Osteoblast (primary cell): ENCODE results near the gene VAX1. TPM values are rescaled to one million over a fixed set of nuclear protein-coding genes. Genes with fewer than 3 reads are reported as not detected.

ENCODE experiments used
- DNase-seq: peaks from one replicate; pipeline ENCODE4 v3.0.0; 2011; ENCODE audit warnings: low spot score, mixed read lengths; ENCODE audit not compliant: insufficient read length; ENCODE audit errors: missing footprints
- H2AFZ ChIP-seq: 2 replicates; pipeline ENCODE4 v1.6.0; 2011; ENCODE audit warnings: mild to moderate bottlenecking, low read length
- H3K27ac ChIP-seq: 2 replicates; pipeline ENCODE4 v1.5.1; 2011; ENCODE audit warnings: mild to moderate bottlenecking, low read depth, low read length, moderate library complexity
- H3K27me3 ChIP-seq: 2 replicates; pipeline ENCODE4 v1.6.0; 2012; ENCODE audit warnings: mild to moderate bottlenecking, control low read depth, inconsistent platforms, low read length, moderate library complexity; ENCODE audit not compliant: insufficient read depth
- H3K36me3 ChIP-seq: 2 replicates; pipeline ENCODE4 v1.5.1; 2011; ENCODE audit warnings: mild to moderate bottlenecking, low read length, control low read depth, moderate library complexity; ENCODE audit not compliant: insufficient read depth
- H3K4me1 ChIP-seq: 2 replicates; pipeline ENCODE4 v1.5.1; 2011; ENCODE audit warnings: mild to moderate bottlenecking, low read length, control low read depth, moderate library complexity; ENCODE audit not compliant: insufficient read depth
- H3K4me2 ChIP-seq: 2 replicates; pipeline ENCODE4 v1.6.0; 2011; ENCODE audit warnings: mild to moderate bottlenecking, low read length; ENCODE audit not compliant: insufficient read depth
- H3K4me3 ChIP-seq: fragments of 200-600 bp; sonication (generic); 3 replicates; pipeline ENCODE4 v1.5.1; 2012; ENCODE audit warnings: mild to moderate bottlenecking, low read length, inconsistent platforms; ENCODE audit not compliant: insufficient read depth
- H3K79me2 ChIP-seq: 2 replicates; pipeline ENCODE4 v1.6.0; 2012; ENCODE audit warnings: mild to moderate bottlenecking, low read length, control low read depth, inconsistent platforms; ENCODE audit not compliant: insufficient read depth
- H3K9me3 ChIP-seq: 2 replicates; pipeline ENCODE4 v1.5.1; 2011; ENCODE audit warnings: low read depth, low read length, control low read depth
- H4K20me1 ChIP-seq: 2 replicates; pipeline ENCODE4 v1.6.0; 2012; ENCODE audit warnings: mild to moderate bottlenecking, low read length, control low read depth; ENCODE audit not compliant: insufficient read depth
- CTCF ChIP-seq: IDR thresholded peaks from 2 replicates; pipeline ENCODE4 v1.5.1; 2011; ENCODE audit warnings: mild to moderate bottlenecking, low read depth, low read length, moderate library complexity; ENCODE audit errors: extremely low read depth
- total RNA-seq: library from RNA; depleted of rRNA; stranded (reverse); fragments of >200 nt; gene quantifications from 2 replicates; pipeline ENCODE4 v1.2.3, GENCODE V29; 2012

VAX1 gene
- total RNA-seq, 1 donor, result not detected

DNA sequence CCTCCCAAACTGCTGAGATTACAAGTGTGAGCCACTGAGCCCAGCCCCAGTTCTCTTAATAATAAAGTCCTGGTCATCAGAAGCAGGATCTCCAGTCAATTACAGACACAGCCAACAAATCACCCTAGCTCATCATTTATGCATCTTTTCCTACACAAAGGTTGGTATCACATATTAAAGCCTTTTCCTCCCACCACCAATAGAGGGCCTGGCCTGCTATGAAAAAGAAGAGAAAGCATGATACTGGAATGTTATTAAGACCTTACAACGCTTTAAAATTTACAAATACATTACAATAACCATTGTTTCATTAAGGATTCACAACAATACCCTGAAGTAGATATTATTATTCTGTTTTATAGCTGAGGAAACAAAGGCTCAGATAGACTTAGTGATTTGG lies 25.9 kb downstream of the VAX1 start:
- no peaks in the 10 kb centered on the region for H3K36me3 ChIP-seq
- TF ChIP-seq CTCF, result no peak
- H3K27me3 ChIP-seq, result no peaks in the 10 kb centered on the region
- no peaks in the 10 kb centered on the region for H3K79me2 ChIP-seq
- no peak overlapping the region for H3K4me2 ChIP-seq
- H3K4me1 ChIP-seq, result no peaks in the 10 kb centered on the region
- no peak for DNase-seq
- H4K20me1 ChIP-seq, result no peaks in the 10 kb centered on the region
- no peaks in the 10 kb centered on the region for H3K9me3 ChIP-seq
- no peak overlapping the region for H2AFZ ChIP-seq
- no peak overlapping the region for H3K27ac ChIP-seq
- H3K4me3 ChIP-seq, result no peak overlapping the region

GRCh38 chr10:117107238-117107637 lies 30.8 kb downstream of the VAX1 start:
- Histone ChIP-seq H3K9me3 (no peaks in the 10 kb centered on the region), H3K4me1 (no peaks in the 10 kb centered on the region), H4K20me1 (no peaks in the 10 kb centered on the region), H3K27ac (no peak overlapping the region), H3K4me2 (no peak overlapping the region), H2AFZ (no peak overlapping the region), H3K79me2 (no peaks in the 10 kb centered on the region), H3K4me3 (no peak overlapping the region), H3K27me3 (no peaks in the 10 kb centered on the region), H3K36me3 (no peaks in the 10 kb centered on the region)
- TF ChIP-seq CTCF, result no peak
- DNase-seq, result no peak

DNA sequence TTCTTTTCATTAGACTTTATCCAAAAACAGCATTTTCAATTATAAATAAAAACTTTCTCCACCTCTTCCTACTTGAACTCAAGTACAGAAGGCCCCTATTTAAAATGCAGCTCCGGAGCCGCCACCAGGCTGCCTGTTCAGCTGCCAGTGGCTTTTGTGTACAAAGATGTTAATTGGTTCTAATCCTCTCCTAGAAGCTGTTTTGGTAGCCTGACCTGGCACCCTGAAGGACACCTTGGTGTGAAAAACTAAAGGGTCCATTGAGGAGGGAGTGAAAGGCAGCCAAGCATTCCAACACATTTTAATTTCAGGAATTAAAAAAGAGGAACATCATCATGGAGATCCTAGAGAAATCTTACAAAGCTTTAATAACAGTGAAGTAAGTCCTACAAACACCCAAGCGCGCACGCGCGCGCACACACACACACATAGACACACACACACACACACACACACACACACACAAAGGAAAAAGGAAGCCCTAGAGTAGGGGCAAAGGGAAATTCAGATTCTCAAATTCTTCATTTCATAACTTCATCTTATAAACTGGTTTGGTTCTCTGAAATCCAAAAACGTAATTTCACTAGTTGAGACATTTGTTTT lies 41.4 kb downstream of the VAX1 start:
- no peaks in the 10 kb centered on the region for H3K36me3 ChIP-seq
- H3K79me2 ChIP-seq, result no peaks in the 10 kb centered on the region
- no peak overlapping the region for H3K4me2 ChIP-seq
- no peak overlapping the region for H3K27ac ChIP-seq
- no peaks in the 10 kb centered on the region for H4K20me1 ChIP-seq
- H2AFZ ChIP-seq, result no peak overlapping the region
- no peaks in the 10 kb centered on the region for H3K4me1 ChIP-seq
- no peaks in the 10 kb centered on the region for H3K9me3 ChIP-seq
- no peak for DNase-seq
- no peak overlapping the region for H3K4me3 ChIP-seq
- no peaks in the 10 kb centered on the region for H3K27me3 ChIP-seq
- no peak for TF ChIP-seq CTCF

- no peak overlapping the region for H3K27ac ChIP-seq
- no peak for DNase-seq
- H3K36me3 ChIP-seq, result no peaks in the 10 kb centered on the region
- H3K4me3 ChIP-seq, result no peak overlapping the region
- H3K9me3 ChIP-seq, result no peaks in the 10 kb centered on the region
- H3K4me1 ChIP-seq, result no peaks in the 10 kb centered on the region
- H3K79me2 ChIP-seq, result no peaks in the 10 kb centered on the region
- H3K4me2 ChIP-seq, result no peak overlapping the region
- H4K20me1 ChIP-seq, result no peaks in the 10 kb centered on the region
- H3K27me3 ChIP-seq, result peaks cover 3% of the 10 kb centered on the region
- H2AFZ ChIP-seq, result no peak overlapping the region
- no peak for TF ChIP-seq CTCF
Observed at GRCh38 chr10:117094856-117095255, 43.2 kb downstream of the VAX1 start.
